NCI-H2107 treated with DMSO at 0.1 percent for 48 hours (cell line): ENCODE data around the gene GSPT1.
"Not testable (repeated sequence)": the region's sequence is repeated elsewhere in the genome, so short reads cannot be mapped to it uniquely, and the experiment has no call there.

ENCODE experiments used
- DNase-seq: peaks from one replicate; lab custom pipeline; 2025; ENCODE audit not compliant: unreplicated experiment; lab: John Stamatoyannopoulos, UW

The GSPT1 gene

GRCh38 chr16:11862489-11862888 is 53.3 kb downstream of the GSPT1 start:
- no peak for DNase-seq

DNA sequence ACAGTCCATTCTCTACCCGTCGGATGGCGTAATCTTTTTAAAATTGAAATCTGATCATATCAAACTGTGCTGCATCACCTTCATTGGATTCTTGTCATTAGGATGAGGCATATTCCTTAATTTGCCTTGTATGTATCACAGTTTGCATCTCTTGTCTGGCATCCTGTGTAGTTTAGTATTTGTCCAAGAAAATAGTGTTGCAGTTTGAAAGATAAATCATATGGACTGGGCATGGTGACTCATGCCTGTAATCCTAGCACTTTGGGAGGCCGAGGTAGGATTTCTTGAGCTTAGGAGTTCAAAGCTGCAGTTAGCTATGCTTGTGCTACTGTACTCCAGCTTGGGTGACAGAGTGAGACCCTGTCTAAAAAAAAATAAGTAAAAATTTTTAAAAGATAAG is 58.6 kb downstream of the GSPT1 start:
- DNase-seq, result no peak

DNA sequence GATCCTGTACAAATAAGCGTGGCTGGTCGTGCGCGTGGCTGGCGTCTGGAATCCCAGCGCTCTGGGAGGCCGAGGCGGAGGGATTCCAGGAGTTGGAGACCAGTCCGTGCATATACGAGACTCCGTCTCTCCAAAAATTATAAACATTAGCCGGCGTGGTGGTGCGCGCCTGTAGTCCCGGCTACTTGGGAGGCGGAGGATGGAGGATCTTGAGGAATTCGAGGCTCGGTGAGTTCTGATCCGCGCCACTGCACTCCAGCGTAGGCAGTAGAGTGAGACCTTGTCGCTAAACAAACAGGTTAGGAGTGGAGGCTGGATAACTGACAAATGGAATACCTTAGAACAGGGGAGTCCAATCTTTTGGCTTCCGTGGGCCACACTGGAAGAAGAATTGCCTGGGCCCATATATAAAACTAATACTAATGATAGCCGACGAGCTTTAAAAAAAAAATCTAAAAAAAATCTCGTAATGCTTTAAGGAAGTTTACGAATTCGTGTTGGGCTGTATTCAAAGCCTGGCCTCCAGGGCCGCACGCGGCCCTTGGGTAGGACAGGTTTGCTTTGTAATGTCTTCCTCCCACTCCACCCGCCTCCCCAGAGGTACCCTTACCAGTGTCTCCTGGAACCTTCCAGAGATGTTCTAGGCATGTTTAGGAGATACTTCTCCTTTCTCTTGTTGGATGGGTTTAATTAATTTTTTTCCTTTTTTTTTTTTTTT is 63.5 kb downstream of the GSPT1 start:
- DNase-seq, result no peak

- peak; percentile 85 for DNase-seq
These were observed 64.3 kb downstream of the GSPT1 start, which contains the start of gene RSL1D1 for GRCh38 chr16:11851294-11852091. RSL1D1 (minus strand) TSS chr16:11851542; CDS start chr16:11851512, 30 bp downstream.

DNA sequence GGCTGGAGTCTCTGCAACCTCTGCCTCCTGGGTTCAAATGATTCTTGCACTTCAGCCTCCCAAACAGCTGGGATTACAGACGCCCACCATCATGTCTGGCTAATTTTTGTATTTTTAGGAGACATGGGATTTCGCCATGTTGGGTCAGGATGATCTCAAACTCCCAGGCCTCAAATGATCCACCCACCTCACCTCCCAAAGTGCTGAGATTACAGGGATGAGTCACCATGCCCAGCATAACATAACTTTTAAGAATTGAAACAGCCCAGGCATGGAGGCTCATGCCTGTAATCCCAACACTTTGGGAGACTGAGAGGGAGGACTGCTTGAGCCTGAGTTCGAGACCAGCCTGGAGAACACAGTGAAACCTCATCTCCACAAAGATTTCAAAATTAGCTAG is 66.9 kb downstream of the GSPT1 start:
- no peak for DNase-seq

GRCh38 chr16:11844499-11844898 is 71.3 kb downstream of the GSPT1 start:
- DNase-seq, result no peak

GRCh38 chr16:11843861-11844260 is 71.9 kb downstream of the GSPT1 start:
- DNase-seq, result no peak

DNA sequence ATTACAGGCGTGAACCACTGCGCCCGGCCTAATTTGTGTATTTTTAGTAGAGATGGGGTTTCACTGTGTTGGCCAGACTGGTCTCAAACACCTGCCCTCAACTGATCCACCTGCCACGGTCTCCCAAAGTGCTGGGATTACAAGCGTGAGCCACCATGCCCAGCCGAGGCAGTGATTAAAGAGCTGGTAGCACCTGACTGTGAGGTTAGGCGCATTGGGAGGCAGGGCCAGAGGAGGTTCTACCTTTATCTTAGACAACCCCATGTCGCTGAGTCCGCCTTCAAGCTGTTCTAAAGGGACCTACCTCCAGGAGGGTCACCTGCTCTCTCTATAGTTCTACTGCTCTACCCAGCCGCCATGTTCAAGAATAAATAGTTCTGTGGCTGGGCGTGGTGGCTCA is 72.5 kb downstream of the GSPT1 start:
- DNase-seq, result no peak

- DNase-seq, result no peak
These were observed 74.7 kb downstream of the GSPT1 start for GRCh38 chr16:11841026-11841425.

DNA sequence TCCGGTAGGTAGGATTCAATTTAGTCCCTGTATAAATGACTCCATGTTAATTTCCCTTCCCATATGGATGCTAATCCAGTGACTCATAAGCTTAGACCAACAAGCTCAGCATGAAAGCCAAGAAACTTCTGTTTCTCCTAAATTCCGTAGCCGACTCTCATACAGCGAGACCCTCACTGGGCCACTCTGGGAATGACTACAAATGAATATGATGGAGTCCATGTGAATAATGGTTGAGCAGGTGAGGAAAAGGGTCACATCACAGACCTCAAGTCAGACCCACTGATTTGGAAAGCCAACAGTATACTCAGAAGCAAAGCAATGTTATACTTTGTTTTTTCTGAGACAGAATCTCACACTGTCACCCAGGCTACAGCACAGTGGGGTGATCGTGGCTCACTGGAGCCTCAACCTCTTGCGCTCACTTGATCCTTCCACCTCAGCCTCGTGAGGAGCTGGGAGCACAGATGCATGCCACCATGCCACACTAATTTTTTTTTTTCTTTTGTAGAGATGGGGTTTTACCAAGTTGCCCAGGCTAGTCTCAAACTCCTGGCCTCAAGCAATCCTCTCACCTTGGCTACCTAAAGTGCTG is 79.0 kb downstream of the GSPT1 start:
- no peak for DNase-seq

DNA sequence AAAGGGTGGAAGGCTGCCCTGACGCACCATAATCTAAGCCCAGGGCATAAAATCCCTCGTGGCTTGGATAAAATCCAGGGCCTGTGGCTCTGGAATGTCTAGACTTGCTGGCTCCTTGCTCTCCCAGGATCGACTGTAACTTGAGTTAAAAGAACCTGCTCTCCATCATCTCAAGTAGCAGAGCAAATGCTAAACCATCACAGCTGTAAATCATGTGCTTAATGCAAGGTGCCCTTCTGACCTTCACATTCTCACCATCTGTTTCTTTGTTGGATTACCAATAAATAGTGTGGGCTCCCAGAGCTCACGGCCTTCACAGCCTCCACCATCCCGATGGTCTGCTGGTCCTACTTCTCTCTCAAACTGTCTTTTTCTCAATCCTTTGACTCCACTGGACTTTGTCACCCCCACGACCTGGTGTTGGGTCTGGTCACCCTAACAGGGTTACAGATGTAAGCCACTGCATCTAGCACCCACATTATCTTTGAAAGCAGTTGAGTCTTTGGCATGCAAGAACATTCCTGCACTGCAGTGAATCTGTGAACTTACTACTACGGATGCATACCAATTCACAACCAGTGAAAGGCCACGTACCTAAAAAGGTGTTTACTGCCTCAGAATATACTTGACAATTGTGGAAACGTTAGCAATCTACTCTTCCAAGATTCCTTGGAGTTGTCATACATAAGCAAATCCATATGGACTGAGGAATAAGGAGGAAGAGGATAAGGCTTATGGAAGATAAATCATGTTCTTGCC is 79.7 kb downstream of the GSPT1 start:
- DNase-seq, result no peak

GRCh38 chr16:11835309-11835708 is 80.4 kb downstream of the GSPT1 start:
- no peak for DNase-seq

- peak; percentile 80 for DNase-seq
These were observed 81.6 kb downstream of the GSPT1 start for GRCh38 chr16:11833951-11834695.

DNA sequence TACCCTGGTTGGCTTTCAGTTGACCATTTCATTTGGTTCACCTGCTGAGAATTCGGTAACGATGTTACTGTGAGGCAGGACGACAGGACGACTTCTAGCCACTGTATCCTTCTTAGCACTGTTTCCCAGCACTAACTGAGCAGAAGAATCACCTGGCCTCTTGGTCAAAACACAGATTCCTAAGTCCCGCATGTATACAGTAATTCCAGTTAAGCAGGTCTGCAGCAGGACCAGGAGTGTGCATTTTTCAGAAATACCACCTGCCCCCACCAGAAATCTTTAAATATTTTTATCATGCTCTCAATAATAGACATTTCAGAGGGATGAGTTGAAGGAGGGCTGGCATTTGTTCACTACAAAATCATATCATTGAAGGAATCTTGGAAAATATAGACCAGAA is 87.1 kb downstream of the GSPT1 start:
- no peak for DNase-seq

DNA sequence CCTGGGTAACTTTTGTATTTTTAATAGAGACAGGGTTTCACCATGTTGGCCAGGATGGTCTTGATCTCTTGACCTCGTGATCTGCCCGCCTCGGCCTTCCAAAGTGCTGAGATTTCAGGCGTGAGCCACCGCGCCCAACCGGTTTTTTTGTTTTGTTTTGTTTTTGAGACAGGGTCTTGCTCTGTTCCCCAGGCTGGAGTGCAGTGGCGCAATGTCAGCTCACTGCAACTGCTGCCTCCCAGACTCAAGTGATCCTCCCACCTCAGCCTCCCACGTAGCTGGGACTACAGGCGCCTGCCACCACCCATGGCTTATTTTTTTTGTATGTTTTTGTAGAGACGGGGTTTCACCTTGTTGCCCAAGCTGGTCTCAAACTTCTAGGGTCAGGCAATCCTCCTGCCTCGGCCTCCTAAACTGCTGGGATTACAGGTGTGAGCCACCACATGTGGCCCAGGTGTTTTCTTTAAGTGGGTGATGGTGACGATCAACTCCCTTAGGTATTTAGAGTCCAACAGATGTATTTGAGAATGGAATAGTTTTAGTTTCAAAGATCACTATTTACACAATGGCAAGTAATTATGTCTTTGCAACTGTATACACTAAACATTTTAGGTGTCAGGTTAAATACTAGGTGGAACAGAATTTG is 90.1 kb downstream of the GSPT1 start:
- not testable (repeated sequence) for DNase-seq

DNA sequence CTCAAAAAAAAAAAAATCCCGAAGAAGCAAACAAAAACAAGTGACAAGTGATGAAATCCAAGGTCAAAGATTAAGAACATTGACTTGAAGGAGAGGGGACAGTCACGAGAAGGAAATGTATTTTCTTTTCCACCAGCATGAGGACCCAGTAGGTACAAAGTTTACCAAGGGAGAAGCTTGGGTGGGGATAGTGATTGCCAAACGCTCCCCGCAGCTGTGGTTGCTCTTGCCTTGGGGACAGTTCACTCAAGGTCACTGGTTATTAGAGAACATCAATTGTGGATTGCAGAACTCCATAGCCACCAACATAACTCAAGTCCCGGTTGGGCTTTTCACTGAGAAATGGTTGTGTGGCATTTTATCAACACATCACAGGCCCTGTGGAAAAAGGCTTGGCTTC is 91.4 kb downstream of the GSPT1 start:
- no peak for DNase-seq

DNA sequence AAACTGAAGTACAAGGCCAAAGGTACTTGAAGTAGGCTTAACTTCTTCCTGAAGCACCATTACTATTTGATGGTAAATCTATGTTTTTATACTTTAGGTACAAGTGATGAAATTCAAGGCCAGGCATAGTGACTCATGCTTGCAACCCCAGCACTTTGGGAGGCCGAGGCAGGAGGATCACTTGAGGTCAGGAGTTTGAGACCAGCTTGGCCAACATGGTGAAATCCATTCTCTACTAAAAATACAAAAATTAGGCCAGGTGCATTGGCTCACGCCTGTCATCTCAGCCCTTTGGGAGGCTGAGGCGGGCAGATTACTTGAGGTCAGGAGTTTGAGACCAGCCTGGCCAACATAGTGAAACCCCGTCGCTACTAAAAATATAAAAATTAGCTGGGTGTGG is 92.1 kb downstream of the GSPT1 start:
- not testable (repeated sequence) for DNase-seq

DNA sequence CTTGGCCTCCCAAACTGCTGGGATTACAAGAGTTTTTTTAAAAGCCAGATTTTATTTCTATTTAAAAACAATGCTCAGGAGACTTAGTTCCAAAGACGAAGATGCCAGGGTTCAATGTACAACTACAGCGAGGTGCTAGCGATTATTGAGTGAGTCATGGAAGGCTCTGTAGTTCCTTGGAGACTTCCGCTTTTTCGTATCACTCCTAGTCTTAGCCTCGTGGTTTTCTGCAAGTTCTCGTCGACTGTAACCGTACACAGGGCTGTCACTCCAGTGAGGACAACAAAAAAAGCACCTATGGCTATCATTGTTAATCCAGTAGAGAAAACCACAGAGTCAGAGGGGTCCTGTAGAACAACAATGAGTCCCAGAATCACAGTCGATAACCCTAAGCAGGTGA is 96.0 kb downstream of the GSPT1 start:
- DNase-seq, result peak; percentile 22

DNA sequence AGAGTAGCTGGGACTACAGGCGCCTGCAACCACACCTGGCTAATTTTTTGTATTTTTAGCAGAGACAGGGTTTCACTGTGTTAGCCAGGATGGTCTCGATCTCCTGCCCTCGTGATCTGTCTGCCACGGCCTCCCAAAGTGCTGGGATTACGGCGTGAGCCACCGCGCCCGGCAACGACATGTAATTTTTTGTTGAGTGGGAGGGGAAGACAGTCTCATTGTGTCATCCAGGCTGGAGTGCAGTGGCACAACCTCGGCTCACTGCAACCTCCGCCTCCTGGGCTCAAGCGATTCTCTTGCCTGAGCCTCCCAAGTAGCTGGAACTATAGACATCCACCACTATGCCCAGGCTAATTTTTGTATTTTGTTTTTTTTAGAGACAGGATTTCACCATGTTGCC is 96.8 kb downstream of the GSPT1 start:
- DNase-seq, result not testable (repeated sequence)
